GM12878 (cell line): Measurements from ENCODE around the gene PIGU. TPM values are rescaled to one million over a fixed set of nuclear protein-coding genes. Genes with fewer than 3 reads are reported as not detected.

Experiments used
- ATAC-seq: fragments of 200-7000 bp; cut with Tn5 transposase; 3 replicates; pipeline ENCODE4 v1.9.1; 2020; ENCODE audit warnings: mild to moderate bottlenecking, moderate library complexity
- BruUV-seq: library from RNA; stranded (reverse); fragments of 400-500 nt; replicated peaks from 2 replicates; lab custom pipeline; 2021; lab: Mats Ljungman, UMichigan
- CTCF ChIA-PET: fragments of 300-600 bp; sonication (Branson Sonifier 250); formaldehyde crosslinking; extraction: SDS; loops from one replicate; lab custom pipeline; 2021; ENCODE audit warnings: inconsistent platforms; lab: Yijun Ruan, JAX
- POLR2A ChIA-PET: fragments of 350-600 bp; formaldehyde crosslinking; extraction: SDS; loops from one replicate; lab custom pipeline; 2021; ENCODE audit warnings: inconsistent platforms; lab: Charles Lee
- RAD21 ChIA-PET: fragments of 300-600 bp; sonication (Branson Sonifier 250); formaldehyde crosslinking; loops from one replicate; lab custom pipeline; 2023; ENCODE audit warnings: antibody characterized with exemption; ENCODE audit not compliant: unreplicated experiment; lab: Charles Lee
- SMC1A ChIA-PET: fragments of 300-600 bp; sonication (Branson Sonifier 250); formaldehyde crosslinking; loops from one replicate; lab custom pipeline; 2023; ENCODE audit not compliant: unreplicated experiment, uncharacterized antibody; lab: Charles Lee
- DNase-seq: peaks from one replicate; pipeline ENCODE4 v3.0.0-alpha.2; 2011; ENCODE audit warnings: low read depth, low spot score
- FAIRE-seq: peaks from 3 replicates; lab custom pipeline; 2011; peaks lifted over from hg19 to GRCh38; lab: Jason Lieb, UNC
- H2AFZ ChIP-seq: 2 replicates; pipeline ENCODE4 v1.6.0; 2011; ENCODE audit warnings: low read depth, low read length, control low read depth; ENCODE audit not compliant: control insufficient read depth
- H3K27ac ChIP-seq: 2 replicates; pipeline ENCODE4 v1.5.1; 2011; ENCODE audit warnings: control low read depth; ENCODE audit not compliant: control insufficient read depth, insufficient read depth
- H3K27me3 ChIP-seq, 2 experiments: replicated peaks in 1 of 2; 2 replicates each; pipeline versions ENCODE4 v1.6.0 to v1.6.1; 2011; ENCODE audit warnings: low read length in 1 of 2; ENCODE audit not compliant: control insufficient read depth in 2 of 2, insufficient read depth in 2 of 2
- H3K36me3 ChIP-seq, 2 experiments: 2 replicates each; pipeline ENCODE4 v1.5.1; 2011; ENCODE audit warnings: low read length in 1 of 2; ENCODE audit not compliant: control insufficient read depth in 2 of 2, insufficient read depth in 2 of 2
- H3K4me1 ChIP-seq: 2 replicates; pipeline ENCODE4 v1.6.1; 2011; ENCODE audit warnings: mild to moderate bottlenecking, low read length, moderate library complexity, mixed read lengths; ENCODE audit not compliant: control insufficient read depth, insufficient read depth
- H3K4me2 ChIP-seq: 2 replicates; pipeline ENCODE4 v1.6.0; 2011; ENCODE audit warnings: control low read depth; ENCODE audit not compliant: control insufficient read depth, insufficient read depth
- H3K4me3 ChIP-seq: fragments of 200-600 bp; sonication (generic); 2 replicates; pipeline ENCODE4 v1.5.1; 2016
- H3K79me2 ChIP-seq: 2 replicates; pipeline ENCODE4 v1.6.0; 2011; ENCODE audit warnings: low read length; ENCODE audit not compliant: control insufficient read depth, insufficient read depth
- H3K9ac ChIP-seq: 2 replicates; pipeline ENCODE4 v1.8.0; 2011; ENCODE audit warnings: low read length, control low read depth, mixed read lengths; ENCODE audit not compliant: control insufficient read depth, insufficient read depth
- H3K9me3 ChIP-seq: replicated peaks from 3 replicates; pipeline ENCODE4 v1.5.1; 2011; ENCODE audit warnings: mild to moderate bottlenecking, low read length; ENCODE audit not compliant: control insufficient read depth, insufficient read depth
- H4K20me1 ChIP-seq: 2 replicates; pipeline ENCODE4 v1.6.0; 2011; ENCODE audit not compliant: control insufficient read depth, insufficient read depth
- BCL3 ChIP-seq: IDR thresholded peaks from 2 replicates; pipeline ENCODE4 v1.6.1; 2011; ENCODE audit warnings: borderline replicate concordance, low read depth, mild to moderate bottlenecking, moderate library complexity, low read length; ENCODE audit not compliant: insufficient read depth, poor library complexity, severe bottlenecking
- PBX3 ChIP-seq: IDR thresholded peaks from 2 replicates; pipeline ENCODE4 v1.6.1; 2011; ENCODE audit warnings: mild to moderate bottlenecking, low read depth, low read length, moderate library complexity; ENCODE audit not compliant: insufficient replicate concordance
- WGBS: methylation state at CpG from one replicate; pipeline ENCODE4 v1.1.6; 2016; ENCODE audit warnings: low lambda C conversion rate; ENCODE audit not compliant: insufficient replicate concordance, insufficient coverage; ENCODE audit errors: missing lambda C conversion rate; 5-methylcytosine and 5-hydroxymethylcytosine counted together
- in situ Hi-C: fragments of 300-500 bp; cut with MboI; formaldehyde crosslinking; loops from 9 replicates; pipeline ENCODE4 v1.14.3; 2018; ENCODE audit warnings: mixed read lengths
- intact Hi-C: fragments of 100-400 bp; cut with micrococcal nuclease; formaldehyde crosslinking; loops from one replicate; pipeline ENCODE4 v1.14.2; 2022; ENCODE audit not compliant: unreplicated experiment
- polyA plus RNA-seq, 11 experiments: library from polyadenylated mRNA; depleted of rRNA in 4 of 11; unstranded in 6 of 11; stranded (reverse) in 5 of 11; fragments of >200 nt; fragmentation: Nextera tagmentation in 4 of 11; fragmentation: Illumina TruSeq in 1 of 11; extraction: Ambion mirVana in 4 of 11; extraction: Trizol in 1 of 11; gene quantifications; 1 replicate in 1 of 11; 2 replicates in 10 of 11; pipeline versions ENCODE4 v1.2.1 to v1.2.3, GENCODE V29; 2011 to 2016; ENCODE audit warnings: inconsistent platforms in 2 of 11, missing spikeins in 2 of 11, low read depth in 1 of 11
- total RNA-seq, 4 experiments: library from RNA; depleted of rRNA in 3 of 4; stranded (reverse); fragments of >200 nt in 3 of 4; fragmentation: Illumina TruSeq in 1 of 4; extraction: Trizol in 1 of 4; gene quantifications; 2 replicates each; pipeline versions ENCODE4 v1.2.1 to v1.2.3, GENCODE V29; 2013 to 2021

PIGU gene
- total and polyA plus RNA-seq, 10 of the 15 experiments (the other 5 are each of a cell fraction or from before 2014, with no cell fraction given), result 4.1 to 88.2 (median 25.0) TPM

GRCh38 chr20:34539756-34540155 lies 137.1 kb downstream of the PIGU start:
- no peak for ATAC-seq
- ChIA-PET SMC1A (interaction anchor here (0.7 to 5.7 kb wide), 7 partner anchors 9 to 229 kb away, joined by 3 to 50 read pairs (median 3); partner anchors contain the start of gene TP53INP2), RAD21 (interaction anchor here (1.5 to 5.7 kb wide), 4 partner anchors 22 to 230 kb away, joined by 5 to 21 read pairs (median 7); no protein-coding TSS in a partner anchor), POLR2A (no interaction called here), CTCF (interaction anchor here (0.6 to 5.7 kb wide), 13 partner anchors 9 to 235 kb away, joined by 3 to 93 read pairs (median 4); partner anchors contain the start of genes DYNLRB1 and TP53INP2)
- TF ChIP-seq PBX3 (no peak), BCL3 (peak; percentile 51)
- 96% methylated on average over 8 of the region's 8 CpGs for WGBS
- Histone ChIP-seq H3K9me3 (no peaks in the 10 kb centered on the region), H3K27ac (no peak overlapping the region), H3K4me2 (no peak overlapping the region), H3K9ac (no peak overlapping the region), H2AFZ (no peak overlapping the region), H3K4me1 (peaks cover 4% of the 10 kb centered on the region; the same call in 1 of the 2 replicates), H3K4me3 (no peak overlapping the region), H3K79me2 (no peaks in the 10 kb centered on the region), H4K20me1 (no peaks in the 10 kb centered on the region), H3K27me3 (no peaks in the 10 kb centered on the region), H3K36me3 (peaks cover 13 to 23% of the 10 kb centered on the region in 2 experiments; a peak in 3 of 4 replicates)
- no peak for FAIRE-seq
- in situ Hi-C loops, result loop anchor here (5.0 kb wide), 1 partner anchor 228 kb away; no protein-coding TSS in a partner anchor
- DNase-seq, result no peak
- intact Hi-C loops, result loop anchor here (5.0 kb wide), 1 partner anchor 228 kb away; no protein-coding TSS in a partner anchor
- no TSS peak for BruUV-seq
